ENCODE results near the gene PALD1.

The PALD1 gene

GRCh38 chr10:70458329-70459060 is 20.1 kb upstream of the PALD1 start:
- DNase-seq = peak; percentile 76

- DNase-seq = no peak
These were observed 19.4 kb upstream of the PALD1 start for GRCh38 chr10:70459061-70459773.

GRCh38 chr10:70459774-70460490 is 18.6 kb upstream of the PALD1 start:
- no peak for DNase-seq

GRCh38 chr10:70461397-70462348 is 16.9 kb upstream of the PALD1 start:
- DNase-seq = no peak

- peak; percentile 73 for DNase-seq
These were observed 16.1 kb upstream of the PALD1 start for GRCh38 chr10:70462349-70462984.

GRCh38 chr10:70465278-70465677 is 13.3 kb upstream of the PALD1 start:
- DNase-seq = no peak

- no peak for DNase-seq
These were observed 12.7 kb upstream of the PALD1 start for GRCh38 chr10:70465832-70466231.

- no peak for DNase-seq
These were observed 11.6 kb upstream of the PALD1 start for GRCh38 chr10:70466951-70467350.

- no peak for DNase-seq
These were observed 5.6 kb upstream of the PALD1 start for GRCh38 chr10:70472799-70473454.

- no peak for DNase-seq
These were observed 3.8 kb upstream of the PALD1 start for GRCh38 chr10:70474780-70475179.

GRCh38 chr10:70475661-70476060 is 2.9 kb upstream of the PALD1 start:
- no peak for DNase-seq

GRCh38 chr10:70476249-70477035 is 2.1 kb upstream of the PALD1 start:
- DNase-seq = no peak

GRCh38 chr10:70477661-70478162 is 855 bp upstream of the PALD1 start:
- no peak for DNase-seq

- DNase-seq = no peak
These were observed 606 bp downstream of the PALD1 start for GRCh38 chr10:70479165-70479581.

- DNase-seq = no peak
These were observed 1.2 kb downstream of the PALD1 start for GRCh38 chr10:70479626-70480238.

GRCh38 chr10:70480239-70480861 is 1.8 kb downstream of the PALD1 start:
- no peak for DNase-seq

- DNase-seq = no peak
These were observed 2.5 kb downstream of the PALD1 start for GRCh38 chr10:70481105-70481504.

- no peak for DNase-seq
These were observed 3.4 kb downstream of the PALD1 start for GRCh38 chr10:70481831-70482530.
